Testis (tissue), 3 donors: ENCODE measurements around the gene ITM2C. TPM values are rescaled to one million over a fixed set of nuclear protein-coding genes. Genes with fewer than 3 reads are reported as not detected.

Source experiments
- DNase-seq: peaks from one replicate; pipeline ENCODE4 v3.0.0-alpha.2; 2019
- H3K27ac ChIP-seq, 2 donors: fragments of 200-600 bp; sonication (generic); one replicate each; pipeline ENCODE4 v1.5.1; 2019
- H3K27me3 ChIP-seq: fragments of 200-600 bp; sonication (generic); one replicate; pipeline ENCODE4 v1.5.1; 2019
- H3K36me3 ChIP-seq: fragments of 200-600 bp; sonication (generic); one replicate; pipeline ENCODE4 v1.5.1; 2017; ENCODE audit warnings: low read depth; ENCODE audit errors: missing control alignments
- H3K4me1 ChIP-seq: fragments of 200-600 bp; sonication (generic); one replicate; pipeline ENCODE4 v1.5.1; 2019
- H3K4me3 ChIP-seq, 2 donors: fragments of 200-600 bp; sonication (generic); one replicate each; pipeline ENCODE4 v1.5.1; 2017 to 2019
- H3K9me3 ChIP-seq: fragments of 200-600 bp; sonication (generic); one replicate; pipeline ENCODE4 v1.5.1; 2017
- POLR2A ChIP-seq: fragments of 450-650 bp; IDR thresholded peaks from one replicate; pipeline ENCODE4 v1.6.1; 2017; ENCODE audit warnings: antibody characterized with exemption, mild to moderate bottlenecking, moderate library complexity
- WGBS, 2 donors: methylation state at CpG; one replicate each; pipeline ENCODE4 v1.1.5; 2018; 5-methylcytosine and 5-hydroxymethylcytosine counted together
- intact Hi-C: fragments of 100-400 bp; cut with DNase I; formaldehyde crosslinking; loops from one replicate; pipeline ENCODE4 v1.15.1; 2023; ENCODE audit warnings: low total_unique reads
- polyA plus RNA-seq: library from polyadenylated mRNA; stranded (reverse); fragments of 350-450 nt; fragmentation: Illumina TruSeq; extraction: RNeasy Lipid Tissue Mini Kit (QIAGEN cat#74804); gene quantifications from one replicate; pipeline ENCODE4 v1.2.3, GENCODE V29; 2014; ENCODE audit warnings: low read depth, low replicate concordance; ENCODE audit not compliant: insufficient read depth
- total RNA-seq, 2 donors: library from RNA; depleted of rRNA; stranded (reverse); fragments of >200 nt; gene quantifications; one replicate each; pipeline ENCODE4 v1.2.3, GENCODE V29; 2016
- TF ChIP-seq, protein P1 (sequence below), 3 experiments: fragments of 450-650 bp in 2 of 3; fragments of 200-600 bp in 1 of 3; sonication (generic) in 1 of 3; IDR thresholded peaks; one replicate each; pipeline ENCODE4 v1.5.1; 2016 to 2019; ENCODE audit warnings: antibody characterized with exemption in 3 of 3, mild to moderate bottlenecking in 2 of 3, moderate library complexity in 1 of 3

ITM2C gene
- total and polyA plus RNA-seq, 3 donors from 2014 or later = 53.7 to 95.7 (median 57.8) TPM

DNA sequence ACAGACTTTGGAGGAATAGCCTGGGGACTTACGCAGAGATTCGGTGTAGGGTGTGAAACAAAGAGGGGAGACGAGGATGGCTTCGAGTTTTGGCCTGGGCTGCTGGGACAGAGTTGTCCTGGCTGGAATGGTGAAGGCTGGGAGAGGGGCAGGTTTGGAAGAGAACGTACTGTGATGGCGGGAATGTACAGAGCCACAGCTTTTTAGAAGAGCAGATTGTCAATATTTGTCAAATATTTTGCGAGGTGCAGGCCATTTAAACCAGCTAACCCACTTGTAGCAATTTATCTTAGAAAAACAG is 14.4 kb upstream of the ITM2C start:
- 46 to 64% methylated on average over 7 of the region's 7 CpGs for WGBS, 2 donors
- Histone ChIP-seq H3K4me1 (no peaks in the 10 kb centered on the region), H3K4me3 (peak overlapping the region in 1 of 2 donors; percentile 5), H3K27ac (no peak overlapping the region), H3K36me3 (no peaks in the 10 kb centered on the region), H3K27me3 (no peaks in the 10 kb centered on the region), H3K9me3 (no peaks in the 10 kb centered on the region)
- TF ChIP-seq, protein P1, sequence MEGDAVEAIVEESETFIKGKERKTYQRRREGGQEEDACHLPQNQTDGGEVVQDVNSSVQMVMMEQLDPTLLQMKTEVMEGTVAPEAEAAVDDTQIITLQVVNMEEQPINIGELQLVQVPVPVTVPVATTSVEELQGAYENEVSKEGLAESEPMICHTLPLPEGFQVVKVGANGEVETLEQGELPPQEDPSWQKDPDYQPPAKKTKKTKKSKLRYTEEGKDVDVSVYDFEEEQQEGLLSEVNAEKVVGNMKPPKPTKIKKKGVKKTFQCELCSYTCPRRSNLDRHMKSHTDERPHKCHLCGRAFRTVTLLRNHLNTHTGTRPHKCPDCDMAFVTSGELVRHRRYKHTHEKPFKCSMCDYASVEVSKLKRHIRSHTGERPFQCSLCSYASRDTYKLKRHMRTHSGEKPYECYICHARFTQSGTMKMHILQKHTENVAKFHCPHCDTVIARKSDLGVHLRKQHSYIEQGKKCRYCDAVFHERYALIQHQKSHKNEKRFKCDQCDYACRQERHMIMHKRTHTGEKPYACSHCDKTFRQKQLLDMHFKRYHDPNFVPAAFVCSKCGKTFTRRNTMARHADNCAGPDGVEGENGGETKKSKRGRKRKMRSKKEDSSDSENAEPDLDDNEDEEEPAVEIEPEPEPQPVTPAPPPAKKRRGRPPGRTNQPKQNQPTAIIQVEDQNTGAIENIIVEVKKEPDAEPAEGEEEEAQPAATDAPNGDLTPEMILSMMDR (IDR thresholded peaks at IDR 0.05) = no peak
- TF ChIP-seq POLR2A = no peak
- no peak for DNase-seq
- intact Hi-C loops = no loop called here

DNA sequence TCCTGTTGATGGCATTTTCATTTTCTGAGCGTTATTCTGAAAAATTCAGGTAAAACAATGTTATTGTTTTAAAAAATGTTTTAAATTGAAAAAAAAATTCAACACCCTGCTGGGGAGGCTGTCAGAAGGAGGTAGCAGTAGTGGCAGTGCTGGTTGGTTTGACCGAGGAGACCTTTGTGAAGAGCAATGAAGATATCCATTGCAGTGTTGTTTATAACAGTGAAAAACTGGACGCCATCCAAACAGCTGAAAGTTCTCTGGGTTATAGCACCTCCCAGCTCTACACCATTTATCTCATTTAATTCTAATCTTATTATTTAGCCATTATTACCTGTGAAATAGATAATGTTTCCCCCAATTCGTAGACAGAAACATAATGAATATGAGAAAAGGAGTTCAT is 12.6 kb upstream of the ITM2C start:
- Histone ChIP-seq H3K4me1 (no peaks in the 10 kb centered on the region), H3K27ac (no peak overlapping the region), H3K4me3 (no peak overlapping the region), H3K27me3 (no peaks in the 10 kb centered on the region), H3K9me3 (no peaks in the 10 kb centered on the region), H3K36me3 (no peaks in the 10 kb centered on the region)
- TF ChIP-seq, protein P1 (IDR thresholded peaks at IDR 0.05) = no peak
- TF ChIP-seq POLR2A = no peak
- 90 to 93% methylated on average over 4 of the region's 4 CpGs for WGBS, 2 donors
- intact Hi-C loops = no loop called here
- no peak for DNase-seq

DNA sequence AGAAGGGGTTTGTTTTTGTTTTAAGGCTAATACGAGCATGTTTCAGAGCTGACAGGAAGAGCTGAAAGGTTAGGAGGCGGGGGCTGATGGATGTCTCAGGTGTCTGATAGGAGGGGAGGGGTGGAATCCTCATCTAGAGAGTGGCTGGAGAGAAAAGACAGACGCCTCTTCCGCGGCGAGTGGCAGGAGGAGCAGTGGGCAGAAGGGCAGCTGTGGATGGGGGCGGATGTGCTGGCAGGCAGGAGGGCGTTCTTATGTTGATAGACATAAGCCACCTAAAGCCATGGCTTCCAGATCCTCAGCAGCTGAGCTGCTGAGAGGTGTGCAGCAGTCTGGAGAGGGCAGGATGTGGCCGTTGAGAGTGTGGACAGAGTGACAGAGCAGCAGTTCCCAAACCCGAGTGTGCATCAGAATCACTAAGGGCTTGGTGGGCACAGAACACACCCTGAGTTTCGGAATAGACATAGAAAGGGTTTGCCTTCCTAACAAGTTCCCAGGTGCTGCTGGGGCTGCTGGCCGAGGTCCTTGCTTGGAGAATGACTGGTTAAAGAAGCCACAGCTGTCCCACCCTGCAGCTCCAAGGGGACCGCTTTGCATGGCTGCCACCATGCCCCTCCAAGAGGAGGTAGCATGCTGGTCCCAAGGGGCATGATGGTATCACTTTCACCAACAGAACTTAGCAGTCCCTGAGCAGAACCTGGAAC is 3.0 kb upstream of the ITM2C start:
- WGBS, 2 donors = 50 to 56% methylated on average over 11 to 13 of the region's 13 CpGs
- H3K4me3 ChIP-seq = no peak overlapping the region
- no peaks in the 10 kb centered on the region for H3K9me3 ChIP-seq
- H3K27ac ChIP-seq = no peak overlapping the region
- H3K36me3 ChIP-seq = no peaks in the 10 kb centered on the region
- TF ChIP-seq POLR2A = no peak
- TF ChIP-seq, protein P1 (IDR thresholded peaks at IDR 0.05) = no peak
- intact Hi-C loops = no loop called here
- no peak for DNase-seq
- H3K27me3 ChIP-seq = no peaks in the 10 kb centered on the region
- peaks cover 9% of the 10 kb centered on the region for H3K4me1 ChIP-seq

DNA sequence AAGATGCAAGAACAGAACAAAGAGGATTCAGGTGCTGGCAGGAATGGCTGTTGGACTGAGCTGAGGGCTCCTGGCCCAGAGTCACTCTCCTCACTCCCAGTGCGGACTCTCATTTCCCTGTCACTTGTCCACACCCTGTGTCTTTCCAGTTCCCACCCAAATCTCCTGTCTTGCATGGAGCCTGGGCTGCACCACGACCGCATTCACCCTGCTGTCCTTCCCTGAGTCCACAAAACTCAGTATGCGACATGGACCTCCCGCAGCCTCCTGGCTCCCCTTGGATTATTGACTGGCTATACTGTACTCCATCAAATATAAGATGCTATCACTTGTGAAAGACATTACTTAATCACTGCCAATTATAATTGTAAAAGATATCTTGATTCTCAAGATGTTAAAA is 2.5 kb upstream of the ITM2C start:
- no peak for DNase-seq
- Histone ChIP-seq H3K4me3 (no peak overlapping the region), H3K9me3 (no peaks in the 10 kb centered on the region), H3K27ac (no peak overlapping the region), H3K4me1 (peaks cover 15% of the 10 kb centered on the region), H3K36me3 (no peaks in the 10 kb centered on the region), H3K27me3 (no peaks in the 10 kb centered on the region)
- 93% methylated on average over 5 of the region's 5 CpGs for WGBS, 2 donors
- TF ChIP-seq POLR2A = no peak
- TF ChIP-seq, protein P1 (IDR thresholded peaks at IDR 0.05) = no peak
- intact Hi-C loops = no loop called here

DNA sequence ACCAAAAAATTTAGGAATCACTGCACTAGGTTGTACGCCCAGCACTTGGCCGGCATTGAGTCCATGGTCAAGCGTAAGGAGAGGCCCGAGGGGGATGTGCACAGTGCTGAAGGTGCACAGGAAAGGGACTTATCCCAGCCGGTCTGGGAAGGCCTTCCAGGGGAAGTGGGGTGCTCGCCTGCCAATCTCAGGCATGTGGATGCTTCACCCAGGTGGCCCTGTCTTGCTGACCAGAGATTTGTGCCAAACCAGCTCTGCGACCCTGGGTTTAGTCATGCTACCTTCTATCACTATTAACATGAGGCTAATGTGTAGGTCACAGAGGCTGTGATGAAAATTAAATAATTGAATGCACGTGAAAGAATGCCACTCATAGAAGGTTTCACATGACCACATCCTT is 1.7 kb upstream of the ITM2C start:
- Histone ChIP-seq H3K27me3 (no peaks in the 10 kb centered on the region), H3K27ac (no peak overlapping the region), H3K4me3 (no peak overlapping the region), H3K36me3 (no peaks in the 10 kb centered on the region), H3K4me1 (peaks cover 21% of the 10 kb centered on the region), H3K9me3 (no peaks in the 10 kb centered on the region)
- intact Hi-C loops = no loop called here
- WGBS, 2 donors = 71 to 80% methylated on average over 5 to 8 of the region's 8 CpGs
- no peak for DNase-seq
- TF ChIP-seq, protein P1 (IDR thresholded peaks at IDR 0.05) = no peak
- TF ChIP-seq POLR2A = no peak
